H9 (cell line): Measurements from ENCODE around the gene EDNRA. TPM values are rescaled to one million over a fixed set of nuclear protein-coding genes. Genes with fewer than 3 reads are reported as not detected.

Experiments used
- DNase-seq: peaks from one replicate; pipeline ENCODE4 v3.0.0-alpha.2; 2017
- H2AFZ ChIP-seq: one replicate; pipeline ENCODE4 v1.6.1; 2013; ENCODE audit warnings: mild to moderate bottlenecking, low read length, control low read depth, moderate library complexity
- H2AK5ac ChIP-seq: 2 replicates; pipeline ENCODE4 v1.6.1; 2013; ENCODE audit warnings: low read length, control low read depth, mixed read lengths; ENCODE audit not compliant: insufficient read length
- H2BK120ac ChIP-seq: one replicate; pipeline ENCODE4 v1.6.1; 2013; ENCODE audit warnings: low read depth, mild to moderate bottlenecking, low read length, control low read depth, inconsistent platforms; ENCODE audit not compliant: poor library complexity, severe bottlenecking
- H2BK12ac ChIP-seq: 2 replicates; pipeline ENCODE4 v1.6.1; 2013; ENCODE audit warnings: low read length, control low read depth, mixed read lengths, low read depth; ENCODE audit not compliant: insufficient read length
- H2BK15ac ChIP-seq: 2 replicates; pipeline ENCODE4 v1.6.1; 2013; ENCODE audit warnings: low read depth, low read length, control low read depth
- H2BK20ac ChIP-seq: one replicate; pipeline ENCODE4 v1.6.1; 2013; ENCODE audit warnings: low read depth, mild to moderate bottlenecking, low read length, control low read depth, inconsistent platforms; ENCODE audit not compliant: poor library complexity, severe bottlenecking
- H2BK5ac ChIP-seq: 2 replicates; pipeline ENCODE4 v1.6.1; 2013; ENCODE audit warnings: low read length, control low read depth, mixed read lengths; ENCODE audit not compliant: insufficient read length
- H3K14ac ChIP-seq: 2 replicates; pipeline ENCODE4 v1.6.1; 2013; ENCODE audit warnings: low read length, control low read depth; ENCODE audit not compliant: insufficient read depth
- H3K18ac ChIP-seq: 2 replicates; pipeline ENCODE4 v1.6.1; 2013; ENCODE audit warnings: low read depth, mild to moderate bottlenecking, mixed read lengths, low read length, control low read depth; ENCODE audit not compliant: insufficient read length
- H3K23ac ChIP-seq: 2 replicates; pipeline ENCODE4 v1.6.1; 2013; ENCODE audit warnings: low read length, control low read depth, mixed read lengths, low read depth; ENCODE audit not compliant: insufficient read length
- H3K23me2 ChIP-seq: 2 replicates; pipeline ENCODE4 v1.6.1; 2013; ENCODE audit warnings: low read depth, mild to moderate bottlenecking, mixed read lengths, low read length, control low read depth; ENCODE audit not compliant: insufficient read length, poor library complexity, severe bottlenecking
- H3K27ac ChIP-seq: 2 replicates; pipeline ENCODE4 v1.5.1; 2013; ENCODE audit warnings: low read length, control low read depth, mixed read lengths, low read depth; ENCODE audit not compliant: insufficient read length
- H3K27me3 ChIP-seq: 2 replicates; pipeline ENCODE4 v1.6.1; 2013; ENCODE audit warnings: low read length, control low read depth, inconsistent platforms; ENCODE audit not compliant: insufficient read depth
- H3K4ac ChIP-seq: 2 replicates; pipeline ENCODE4 v1.6.1; 2013; ENCODE audit warnings: low read depth, mild to moderate bottlenecking, control low read depth, inconsistent platforms, low read length, moderate library complexity
- H3K4me1 ChIP-seq: 2 replicates; pipeline ENCODE4 v1.6.1; 2013; ENCODE audit warnings: low read length, control low read depth, inconsistent platforms; ENCODE audit not compliant: insufficient read depth
- H3K4me2 ChIP-seq: 2 replicates; pipeline ENCODE4 v1.6.1; 2013; ENCODE audit warnings: low read length, control low read depth, mixed read lengths; ENCODE audit not compliant: insufficient read length, insufficient read depth
- H3K56ac ChIP-seq: 2 replicates; pipeline ENCODE4 v1.6.1; 2013; ENCODE audit warnings: low read depth, mild to moderate bottlenecking, mixed read lengths, low read length, control low read depth; ENCODE audit not compliant: insufficient read length
- H3K79me1 ChIP-seq: 2 replicates; pipeline ENCODE4 v1.6.1; 2013; ENCODE audit warnings: low read depth, mild to moderate bottlenecking, moderate library complexity, low read length, control low read depth, inconsistent platforms; ENCODE audit not compliant: insufficient read depth, poor library complexity, severe bottlenecking
- H3K79me2 ChIP-seq: 2 replicates; pipeline ENCODE4 v1.6.1; 2013; ENCODE audit warnings: low read length, control low read depth, inconsistent platforms; ENCODE audit not compliant: insufficient read depth
- H3K9ac ChIP-seq: 2 replicates; pipeline ENCODE4 v1.6.1; 2013; ENCODE audit warnings: low read length, control low read depth, mixed read lengths; ENCODE audit not compliant: insufficient read length; ENCODE audit errors: extremely low read depth
- H3K9me3 ChIP-seq: one replicate; pipeline ENCODE4 v1.6.1; 2013; ENCODE audit warnings: low read depth, low read length, inconsistent platforms; ENCODE audit not compliant: control insufficient read depth
- H3T11ph ChIP-seq: one replicate; pipeline ENCODE4 v1.6.1; 2013; ENCODE audit warnings: mild to moderate bottlenecking, low read length, control low read depth, inconsistent platforms
- H4K20me1 ChIP-seq: one replicate; pipeline ENCODE4 v1.6.1; 2013; ENCODE audit not compliant: control insufficient read depth, insufficient read length, insufficient read depth
- H4K5ac ChIP-seq: 2 replicates; pipeline ENCODE4 v1.6.1; 2013; ENCODE audit warnings: low read depth, mild to moderate bottlenecking, mixed read lengths, low read length, control low read depth; ENCODE audit not compliant: insufficient read length
- H4K8ac ChIP-seq: replicated peaks from 2 replicates; pipeline ENCODE4 v1.6.1; 2013; ENCODE audit warnings: low read length, control low read depth, mixed read lengths, low read depth; ENCODE audit not compliant: insufficient read length
- H4K91ac ChIP-seq: 2 replicates; pipeline ENCODE4 v1.6.1; 2013; ENCODE audit warnings: low read depth, mild to moderate bottlenecking, moderate library complexity, mixed read lengths, low read length, control low read depth; ENCODE audit not compliant: insufficient read length
- H3K27ac Mint-ChIP-seq, 3 experiments: 2 replicates in 2 of 3; 3 replicates in 1 of 3; pipeline ENCODE4 v1.8.0; 2020 to 2021; ENCODE audit warnings: mixed read lengths in 3 of 3, mild to moderate bottlenecking in 1 of 3, moderate library complexity in 1 of 3
- H3K27me3 Mint-ChIP-seq: 2 replicates; pipeline ENCODE4 v1.8.0; 2021; ENCODE audit warnings: low read depth, mild to moderate bottlenecking, moderate library complexity, mixed read lengths
- H3K36me3 Mint-ChIP-seq, 3 experiments: 2 replicates in 2 of 3; 3 replicates in 1 of 3; pipeline ENCODE4 v1.8.0; 2020 to 2021; ENCODE audit warnings: low read depth in 3 of 3, mixed read lengths in 3 of 3; ENCODE audit not compliant: insufficient read depth in 1 of 3
- H3K4me1 Mint-ChIP-seq, 2 experiments: 2 replicates each; pipeline ENCODE4 v1.8.0; 2020; ENCODE audit warnings: mixed read lengths in 2 of 2
- H3K4me3 Mint-ChIP-seq, 2 experiments: 2 replicates in 1 of 2; 3 replicates in 1 of 2; pipeline ENCODE4 v1.8.0; 2020 to 2021; ENCODE audit warnings: mild to moderate bottlenecking in 2 of 2, mixed read lengths in 2 of 2, moderate library complexity in 1 of 2
- H3K9me3 Mint-ChIP-seq, 2 experiments: 2 replicates in 1 of 2; 3 replicates in 1 of 2; pipeline ENCODE4 v1.8.0; 2020; ENCODE audit warnings: mild to moderate bottlenecking in 2 of 2, mixed read lengths in 2 of 2, moderate library complexity in 1 of 2
- WGBS: extraction: QIAGEN DNeasy Blood & Tissue Kit; methylation state at CpG from one replicate; pipeline ENCODE4 v1.1.7; 2013; ENCODE audit warnings: missing lambda C conversion rate, low lambda C conversion rate, mixed read lengths; ENCODE audit not compliant: insufficient read length; ENCODE audit errors: extremely low coverage; 5-methylcytosine and 5-hydroxymethylcytosine counted together
- total RNA-seq: library from RNA; stranded (reverse); gene quantifications from 2 replicates; pipeline ENCODE4 v1.2.1, GENCODE V29; 2021
- TF ChIP-seq, protein P1 (sequence below): fragments of 200-600 bp; sonication (generic); conservative IDR thresholded peaks from 3 replicates; pipeline ENCODE4 v1.8.0; 2021; ENCODE audit warnings: antibody characterized with exemption, mild to moderate bottlenecking

EDNRA gene
- total RNA-seq, 1 experiment from 2014 or later, result 1.6 TPM

DNA sequence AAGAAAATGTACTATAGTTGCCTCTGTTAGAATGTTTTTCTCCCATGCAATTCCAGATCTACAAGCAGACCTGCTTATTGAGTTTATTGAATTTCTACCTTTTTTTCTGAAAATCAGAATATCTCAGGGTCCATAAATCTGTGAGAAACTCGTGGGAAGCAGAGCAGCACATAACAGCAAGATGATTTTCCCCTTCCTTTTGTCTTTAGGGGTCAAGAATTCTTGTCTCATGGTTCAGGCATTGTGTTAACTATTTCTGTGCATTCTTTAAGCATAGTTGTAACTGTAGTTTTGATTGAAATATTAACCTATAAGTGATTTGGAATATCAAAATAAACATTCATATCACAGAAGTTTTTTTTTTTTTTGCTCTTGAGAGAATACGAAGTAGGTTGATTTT, 11.4 kb downstream of the EDNRA start:
- no peak for DNase-seq
- Histone ChIP-seq H2BK12ac (no peak overlapping the region), H3K79me2 (no peaks in the 10 kb centered on the region), H4K20me1 (no peaks in the 10 kb centered on the region), H3K27ac (no peak overlapping the region), H3K79me1 (no peaks in the 10 kb centered on the region), H3K14ac (no peak overlapping the region), H3K18ac (no peak overlapping the region), H2AK5ac (no peak overlapping the region), H3K23ac (no peak overlapping the region), H3K4me1 (no peaks in the 10 kb centered on the region; the same call in 1 of the 2 replicates), H3K4ac (no peak overlapping the region), H2BK20ac (no peak overlapping the region), H2BK120ac (no peak overlapping the region), H4K5ac (no peak overlapping the region), H3K56ac (no peak overlapping the region), H3K4me2 (no peak overlapping the region), H3K9ac (no peak overlapping the region), H4K8ac (no peak overlapping the region), H2BK15ac (no peak overlapping the region), H3T11ph (no peak overlapping the region), H4K91ac (no peak overlapping the region), H3K9me3 (no peaks in the 10 kb centered on the region), H3K23me2 (no peaks in the 10 kb centered on the region), H3K27me3 (no peaks in the 10 kb centered on the region), H2AFZ (no peak overlapping the region), H2BK5ac (no peak overlapping the region)
- TF ChIP-seq, protein P1, sequence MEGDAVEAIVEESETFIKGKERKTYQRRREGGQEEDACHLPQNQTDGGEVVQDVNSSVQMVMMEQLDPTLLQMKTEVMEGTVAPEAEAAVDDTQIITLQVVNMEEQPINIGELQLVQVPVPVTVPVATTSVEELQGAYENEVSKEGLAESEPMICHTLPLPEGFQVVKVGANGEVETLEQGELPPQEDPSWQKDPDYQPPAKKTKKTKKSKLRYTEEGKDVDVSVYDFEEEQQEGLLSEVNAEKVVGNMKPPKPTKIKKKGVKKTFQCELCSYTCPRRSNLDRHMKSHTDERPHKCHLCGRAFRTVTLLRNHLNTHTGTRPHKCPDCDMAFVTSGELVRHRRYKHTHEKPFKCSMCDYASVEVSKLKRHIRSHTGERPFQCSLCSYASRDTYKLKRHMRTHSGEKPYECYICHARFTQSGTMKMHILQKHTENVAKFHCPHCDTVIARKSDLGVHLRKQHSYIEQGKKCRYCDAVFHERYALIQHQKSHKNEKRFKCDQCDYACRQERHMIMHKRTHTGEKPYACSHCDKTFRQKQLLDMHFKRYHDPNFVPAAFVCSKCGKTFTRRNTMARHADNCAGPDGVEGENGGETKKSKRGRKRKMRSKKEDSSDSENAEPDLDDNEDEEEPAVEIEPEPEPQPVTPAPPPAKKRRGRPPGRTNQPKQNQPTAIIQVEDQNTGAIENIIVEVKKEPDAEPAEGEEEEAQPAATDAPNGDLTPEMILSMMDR, result no peak
- Mint-ChIP-seq H3K4me3 (no peak overlapping the region), H3K27ac (no peak overlapping the region), H3K27me3 (no peaks in the 10 kb centered on the region), H3K9me3 (no peaks in the 10 kb centered on the region), H3K4me1 (peaks cover 0 to 6% of the 10 kb centered on the region in 2 experiments; a peak in 1 of 4 replicates), H3K36me3 (no peaks in the 10 kb centered on the region)
- no CpG with 5 or more reads among the region's 2 CpGs for WGBS
